Gastroesophageal sphincter (tissue), 3 donors: Measurements from ENCODE around the gene CLCA1.

Source experiments
- CTCF ChIP-seq, 4 experiments: fragments of 200-600 bp in 2 of 4; fragments of 450-650 bp in 2 of 4; sonication (generic) in 1 of 4; IDR thresholded peaks; one replicate each; pipeline ENCODE4 v1.5.1; 2017 to 2019; ENCODE audit warnings: antibody characterized with exemption in 4 of 4, mild to moderate bottlenecking in 2 of 4, moderate library complexity in 2 of 4
- POLR2A ChIP-seq, 2 donors: fragments of 450-650 bp; IDR thresholded peaks; one replicate each; pipeline ENCODE4 v1.6.1; 2017; ENCODE audit warnings: antibody characterized with exemption in 2 of 2, mild to moderate bottlenecking in 2 of 2, moderate library complexity in 1 of 2
- POLR2AphosphoS5 ChIP-seq: sonication (generic); formaldehyde crosslinking; IDR thresholded peaks from one replicate; pipeline ENCODE4 v1.6.1; 2017; ENCODE audit warnings: antibody characterized with exemption

GRCh38 chr1:86504137-86504479, 35.4 kb downstream of the CLCA1 start:
- no peak for TF ChIP-seq CTCF (IDR thresholded peaks at IDR 0.05)
- TF ChIP-seq POLR2A (IDR thresholded peaks at IDR 0.05) = no peak
- TF ChIP-seq POLR2AphosphoS5 = no peak
